COR-L47 (cell line): Measurements from ENCODE around the gene CALN1.

Experiments used
- DNase-seq: peaks from one replicate; lab custom pipeline; 2025; lab: John Stamatoyannopoulos, UW

CALN1 gene

DNA sequence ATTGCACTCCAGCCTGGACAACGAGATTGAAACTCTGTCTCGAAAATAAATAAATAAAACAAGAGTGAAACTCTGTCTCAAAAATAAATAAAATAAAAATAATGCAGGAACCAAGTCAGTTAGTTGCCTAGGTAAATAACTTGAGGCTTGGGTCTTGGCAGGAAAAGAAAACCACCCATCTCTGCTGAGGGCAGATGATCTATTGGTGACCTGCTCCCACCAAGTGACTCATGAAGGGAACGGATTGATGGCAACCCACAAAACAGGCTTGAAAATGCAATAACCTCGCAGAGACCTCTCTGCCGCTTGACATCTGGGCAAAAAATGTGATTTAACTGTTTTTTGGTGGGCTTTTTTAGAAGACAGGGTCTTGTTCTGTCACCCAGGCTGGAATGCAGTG lies 86.6 kb downstream of the CALN1 start:
- no peak for DNase-seq

DNA sequence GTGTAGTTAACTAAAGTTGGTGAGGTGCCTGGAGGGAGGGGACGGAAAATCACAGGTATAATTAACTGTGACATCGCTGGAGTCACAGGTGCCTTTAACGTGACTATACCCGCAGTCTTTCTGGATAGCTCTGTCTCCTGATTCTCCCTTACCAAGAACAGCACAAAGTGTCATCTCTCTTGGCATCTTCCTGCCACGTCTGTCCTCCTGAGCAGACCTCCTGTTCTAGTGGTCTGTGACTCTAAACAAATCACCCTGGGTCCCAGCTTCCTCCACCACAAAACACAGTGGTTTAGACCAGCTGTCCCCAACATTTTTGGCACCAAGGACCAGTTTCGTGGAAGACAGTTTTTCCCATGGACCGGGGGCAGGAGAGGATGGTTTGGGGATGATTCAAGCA lies 90.5 kb downstream of the CALN1 start:
- no peak for DNase-seq

DNA sequence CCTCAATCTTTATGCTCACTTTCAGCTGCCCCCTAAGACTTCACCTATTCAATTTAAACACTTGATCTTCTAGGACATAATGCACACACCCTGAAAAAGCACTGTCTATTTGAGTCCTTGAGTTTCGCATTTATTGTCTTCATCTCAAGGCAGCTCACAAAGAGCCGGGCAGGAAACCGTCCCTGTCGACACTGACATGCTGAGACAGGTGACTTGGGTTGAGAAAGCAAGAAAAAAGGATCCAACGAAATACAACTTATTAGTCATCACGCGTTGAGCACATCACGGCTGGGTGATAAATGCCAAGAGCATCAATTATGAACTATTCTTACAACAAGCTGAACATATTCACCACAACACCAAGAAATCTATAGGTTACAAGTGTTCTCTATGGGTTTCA lies 91.1 kb downstream of the CALN1 start:
- no peak for DNase-seq

DNA sequence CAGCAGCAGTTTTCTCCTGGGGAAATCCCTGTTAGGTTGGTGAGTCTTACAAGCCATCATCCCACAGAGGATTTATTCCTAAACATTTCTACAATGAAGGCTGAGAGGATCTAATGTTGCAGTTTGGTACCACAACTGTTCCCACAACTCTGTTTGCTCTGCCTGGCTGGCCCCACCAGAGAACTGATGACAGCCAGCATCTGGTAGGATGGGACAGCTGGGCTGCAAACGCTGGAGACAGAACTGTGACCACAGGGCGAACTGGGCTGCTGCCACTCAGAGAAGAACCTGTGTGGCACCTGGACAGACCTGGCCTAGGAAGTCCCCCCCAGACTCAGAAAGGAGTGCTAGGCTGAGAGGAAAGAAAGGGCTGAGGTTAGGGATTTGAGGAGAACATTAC lies 94.8 kb downstream of the CALN1 start:
- no peak for DNase-seq

DNA sequence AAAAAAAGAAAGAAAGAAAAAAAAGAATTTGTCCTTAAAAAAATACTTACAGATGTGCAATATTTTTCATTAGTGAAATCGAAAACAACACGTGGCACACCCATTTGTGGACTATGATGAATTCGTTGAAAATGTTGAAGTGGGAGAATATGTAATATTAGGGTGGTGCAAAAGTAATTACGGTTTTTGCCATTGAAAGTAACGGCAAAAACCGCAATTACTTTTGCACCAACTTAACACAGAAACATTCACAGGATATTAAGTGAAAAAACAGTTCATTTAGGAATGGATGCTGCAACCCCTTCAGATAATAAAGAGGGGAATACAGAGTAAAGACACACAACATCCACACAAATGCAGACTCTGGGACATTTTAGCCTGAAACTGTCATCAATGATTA lies 96.0 kb downstream of the CALN1 start:
- no peak for DNase-seq

DNA sequence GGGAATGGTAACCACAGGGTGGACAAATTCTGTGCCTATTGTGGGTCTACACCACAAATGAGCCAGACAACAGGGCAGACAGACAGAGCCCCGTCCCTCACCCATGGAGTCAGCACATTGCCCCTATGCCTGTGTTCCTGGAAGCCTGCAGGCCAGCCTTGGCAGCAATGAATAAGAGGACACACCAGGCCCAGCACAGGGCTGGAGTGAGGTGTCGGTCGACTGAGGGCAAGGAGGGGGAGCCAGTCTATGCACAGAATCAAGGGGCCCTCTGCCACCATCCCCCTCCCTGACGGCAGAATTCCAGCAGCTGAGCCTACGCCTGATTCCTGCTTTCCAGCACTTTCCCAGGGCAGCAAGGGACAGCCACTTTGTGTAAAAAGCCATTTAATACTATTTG lies 98.2 kb downstream of the CALN1 start:
- no peak for DNase-seq

DNA sequence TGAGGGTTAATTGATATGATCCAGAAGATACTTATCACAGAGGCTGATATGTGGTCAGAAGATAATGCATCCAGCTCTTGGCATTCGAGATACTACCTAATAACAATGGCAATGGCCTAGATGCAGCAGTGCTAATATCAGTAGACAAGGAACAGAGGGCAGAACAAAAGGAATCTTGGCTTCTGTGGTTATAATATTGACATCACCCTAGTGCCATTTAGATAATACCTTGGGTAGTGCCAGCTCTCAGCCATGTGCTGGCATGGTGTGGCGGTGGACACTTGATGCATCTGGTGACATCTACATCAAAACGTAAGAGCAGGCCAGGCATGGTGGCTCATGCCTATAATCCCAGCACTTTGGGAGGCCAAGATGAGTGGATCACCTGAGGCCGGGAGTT lies 101.8 kb downstream of the CALN1 start:
- DNase-seq, result no peak

DNA sequence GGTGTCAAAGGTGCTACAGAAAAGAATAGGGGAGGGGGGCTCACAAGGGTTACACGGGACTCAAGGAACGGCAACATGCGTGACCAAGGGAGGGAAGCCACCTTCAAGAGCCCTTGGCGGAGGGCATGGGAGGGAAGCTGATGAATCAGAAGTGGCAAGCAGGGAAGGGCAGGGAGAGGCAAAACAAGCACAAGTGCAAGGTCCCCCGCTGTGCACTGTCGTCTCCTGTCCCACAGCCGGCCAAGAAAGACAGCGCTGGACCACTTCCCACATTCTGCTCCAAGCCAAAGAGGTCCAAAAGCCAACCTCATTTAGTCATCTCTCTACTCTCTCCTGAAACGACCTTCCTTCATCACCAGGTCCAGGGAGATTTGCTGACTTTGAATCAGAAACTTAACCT lies 102.7 kb downstream of the CALN1 start:
- no peak for DNase-seq

DNA sequence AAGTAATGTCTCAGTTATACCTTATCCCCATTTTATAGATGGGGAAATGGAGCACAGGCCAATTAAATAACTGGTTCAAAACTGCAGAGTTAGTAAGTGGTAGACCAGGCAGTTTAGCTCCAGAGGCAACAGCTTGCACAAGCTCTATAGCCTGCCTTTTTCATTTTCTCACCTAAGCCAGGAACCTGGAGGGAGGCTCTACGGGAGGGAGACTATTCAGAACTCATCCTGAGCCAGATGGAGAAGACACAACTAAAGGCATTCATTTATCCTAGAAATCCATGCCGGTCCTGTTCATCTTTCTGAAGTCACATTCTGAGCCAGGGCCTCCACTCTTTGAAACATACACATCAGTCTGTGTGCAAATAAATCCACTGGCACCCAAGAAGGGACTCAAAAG lies 103.2 kb downstream of the CALN1 start:
- no peak for DNase-seq

DNA sequence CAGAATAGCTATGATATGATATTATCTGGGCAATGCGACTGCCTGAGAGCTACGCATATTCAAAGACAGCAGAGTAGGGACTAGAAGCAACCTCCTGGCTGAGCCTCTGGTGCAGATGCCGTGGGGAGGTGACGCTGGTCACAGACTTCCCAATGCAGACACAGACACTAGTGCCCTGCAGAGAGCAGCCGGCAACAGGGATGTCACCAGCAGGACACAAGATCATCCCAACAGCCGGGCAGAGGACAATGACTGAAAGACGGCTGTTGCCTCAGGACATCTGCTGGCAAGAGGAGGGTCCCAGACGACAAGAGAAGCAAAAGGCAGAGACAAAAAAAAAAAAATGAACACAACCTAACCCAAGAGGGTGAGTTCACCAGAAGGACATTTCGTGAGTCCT lies 104.6 kb downstream of the CALN1 start:
- DNase-seq, result no peak

DNA sequence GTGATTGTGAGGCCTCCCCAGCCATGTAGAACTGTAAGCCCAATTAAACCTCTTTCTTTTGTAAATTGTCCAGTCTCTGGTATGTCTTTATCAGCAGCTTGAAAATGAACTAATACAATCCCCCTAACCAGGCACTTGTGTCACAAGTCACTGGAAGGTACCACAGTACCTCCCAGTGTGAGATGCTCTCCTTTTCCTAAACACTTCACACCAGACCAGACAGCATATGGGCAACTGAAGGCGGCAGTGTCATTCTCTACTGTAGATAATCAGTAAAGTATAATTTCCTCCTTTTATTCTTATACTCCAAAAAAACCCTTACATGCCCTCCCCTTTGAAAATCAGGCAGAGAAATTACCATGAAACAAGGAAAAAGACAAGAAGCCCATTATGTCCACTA lies 113.2 kb downstream of the CALN1 start:
- DNase-seq, result no peak

DNA sequence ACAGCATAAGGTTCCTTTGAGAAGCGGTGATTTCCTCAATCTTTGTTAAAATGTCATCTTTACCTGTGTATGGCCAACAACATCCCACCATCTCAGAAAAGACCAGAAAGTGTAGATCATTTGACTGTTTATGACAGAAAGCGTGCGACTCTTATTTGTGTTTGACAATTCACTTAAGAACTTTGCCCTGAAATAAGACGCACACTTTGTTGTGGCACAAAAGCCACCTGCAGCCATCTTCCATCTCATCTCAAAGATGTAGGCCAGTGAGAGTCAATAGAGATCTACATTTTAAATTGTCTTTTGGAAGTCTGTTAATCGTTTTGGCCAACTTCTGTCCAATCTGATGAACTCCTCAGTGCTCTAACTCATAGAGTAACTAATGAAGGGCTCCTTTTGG lies 114.0 kb downstream of the CALN1 start:
- DNase-seq, result no peak

DNA sequence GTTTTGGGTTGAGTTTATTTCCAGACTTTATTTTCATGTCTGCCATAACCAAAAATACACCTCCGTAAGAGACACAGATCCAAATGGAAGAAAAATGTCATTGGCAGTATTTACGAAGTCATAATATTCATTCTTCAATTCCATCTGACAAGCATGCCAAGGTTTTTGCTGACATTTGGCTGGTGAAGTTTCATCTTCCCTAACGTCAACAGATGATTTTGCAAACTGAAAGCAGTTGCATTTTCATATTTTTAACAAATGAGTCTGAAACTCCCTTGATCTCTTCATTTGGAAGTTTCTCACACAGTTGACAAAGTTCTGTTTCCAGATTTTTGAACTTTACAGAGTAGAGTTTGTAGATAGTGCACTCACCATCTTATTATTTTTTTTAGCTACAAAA lies 114.5 kb downstream of the CALN1 start:
- DNase-seq, result no peak

DNA sequence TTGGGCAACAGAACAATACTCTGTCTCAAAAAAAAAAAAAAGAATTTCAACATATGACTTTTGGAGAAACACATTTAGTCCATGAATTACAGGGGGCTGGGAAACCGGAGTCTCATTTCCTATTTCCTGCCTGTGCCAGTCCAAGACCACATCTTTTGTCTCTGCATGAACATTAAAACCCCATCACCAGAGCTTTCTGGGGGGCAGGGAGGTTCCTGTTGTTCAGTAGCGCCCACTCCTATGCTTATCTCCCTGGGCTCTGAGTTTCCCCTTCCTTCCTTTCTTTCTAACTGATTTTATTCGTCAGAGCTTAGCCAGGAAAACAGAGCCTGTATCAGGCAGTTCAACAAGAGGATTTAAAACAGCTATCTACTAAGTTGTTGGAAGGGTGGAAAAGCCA lies 119.3 kb downstream of the CALN1 start:
- DNase-seq, result no peak

DNA sequence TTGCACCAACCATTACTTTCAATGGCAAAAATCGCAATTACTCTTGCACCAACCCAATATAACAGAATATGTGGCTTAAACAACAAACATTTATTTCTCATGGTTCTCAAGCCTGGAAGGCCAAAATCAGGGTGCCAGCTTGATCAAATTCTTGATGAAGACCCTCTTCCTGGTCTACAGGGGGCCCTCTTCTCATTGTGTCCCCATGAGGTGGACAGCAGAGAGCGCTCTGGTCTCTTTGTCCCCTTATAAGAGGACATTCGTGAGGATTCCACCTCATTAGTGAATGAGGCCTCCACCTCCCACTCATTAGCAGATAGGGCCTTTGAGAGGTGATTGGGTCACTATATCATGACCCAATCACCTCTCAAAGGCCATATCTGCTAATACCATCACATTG lies 120.0 kb downstream of the CALN1 start:
- no peak for DNase-seq

DNA sequence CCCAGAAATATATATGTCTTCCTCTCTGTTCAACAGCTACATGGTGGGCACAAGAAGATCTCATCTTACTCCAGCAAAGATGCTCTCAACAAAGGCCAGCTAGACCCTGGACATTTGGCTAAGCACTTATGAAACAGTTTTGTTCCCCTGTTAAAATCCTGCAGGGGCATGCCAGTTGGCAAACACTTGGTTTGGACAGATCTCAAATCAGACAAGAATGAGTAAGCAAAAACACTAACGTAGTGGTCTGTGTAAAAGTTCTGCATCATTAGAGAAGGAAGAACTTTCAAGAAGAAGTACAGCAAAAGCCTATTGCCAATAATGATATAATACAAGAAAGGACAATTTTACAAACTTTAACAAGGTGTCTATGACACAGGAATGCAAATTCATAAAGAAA lies 125.6 kb downstream of the CALN1 start:
- no peak for DNase-seq

DNA sequence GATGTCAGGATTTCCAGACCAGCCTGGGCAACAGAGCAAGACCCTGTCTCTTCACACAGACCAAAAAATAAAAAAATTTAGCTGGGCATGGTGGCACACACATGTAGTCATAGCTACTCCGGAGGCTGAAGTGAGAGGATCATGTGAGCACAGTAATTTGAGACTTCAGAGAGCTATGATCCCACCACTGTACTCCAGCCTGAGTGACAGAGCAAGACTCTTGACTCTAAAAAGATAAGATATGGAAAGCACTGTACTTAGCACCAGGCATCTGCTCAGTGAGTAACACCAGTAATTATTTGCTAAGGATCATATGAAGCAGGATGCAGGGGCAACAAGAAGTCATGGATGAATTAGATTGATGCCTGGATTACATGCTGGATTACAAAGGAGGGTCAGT lies 128.8 kb downstream of the CALN1 start:
- no peak for DNase-seq

DNA sequence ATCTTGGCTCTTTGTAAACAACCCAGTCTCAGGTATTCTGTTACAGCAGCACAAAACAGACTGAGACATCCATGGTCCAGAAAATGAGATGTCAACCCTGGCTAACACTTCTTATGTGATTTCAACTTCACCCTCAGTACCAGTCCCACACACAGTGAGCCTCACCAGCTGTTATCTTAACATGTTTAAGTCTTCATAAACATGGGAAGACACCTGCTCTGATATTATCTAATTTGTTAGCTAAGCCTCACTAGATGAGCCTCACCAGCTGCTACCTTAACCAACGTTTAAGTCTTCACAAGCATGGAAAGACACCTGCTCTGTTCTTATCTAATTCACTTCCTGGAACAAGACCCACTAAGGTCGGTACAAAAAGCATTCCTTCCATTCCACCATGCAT lies 130.8 kb downstream of the CALN1 start:
- DNase-seq, result no peak

DNA sequence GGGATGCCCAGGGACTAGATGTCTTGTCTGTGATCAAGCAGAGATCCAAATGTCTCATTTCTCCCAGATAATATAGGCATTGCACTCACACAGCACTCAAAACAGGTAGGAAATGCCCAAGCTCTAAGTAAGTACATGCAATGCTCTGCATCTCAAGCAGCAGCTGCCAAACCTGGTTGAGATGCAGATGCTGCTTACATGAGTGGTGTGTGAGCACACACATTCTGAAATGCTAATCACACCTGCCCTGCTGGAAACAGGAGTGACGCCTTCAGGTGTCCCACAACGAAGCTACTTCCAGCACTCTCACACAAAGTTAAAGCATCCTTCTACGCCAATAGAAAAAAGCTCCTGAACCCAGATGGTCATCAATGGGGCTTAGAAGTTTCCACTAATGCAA lies 132.9 kb downstream of the CALN1 start:
- DNase-seq, result no peak

DNA sequence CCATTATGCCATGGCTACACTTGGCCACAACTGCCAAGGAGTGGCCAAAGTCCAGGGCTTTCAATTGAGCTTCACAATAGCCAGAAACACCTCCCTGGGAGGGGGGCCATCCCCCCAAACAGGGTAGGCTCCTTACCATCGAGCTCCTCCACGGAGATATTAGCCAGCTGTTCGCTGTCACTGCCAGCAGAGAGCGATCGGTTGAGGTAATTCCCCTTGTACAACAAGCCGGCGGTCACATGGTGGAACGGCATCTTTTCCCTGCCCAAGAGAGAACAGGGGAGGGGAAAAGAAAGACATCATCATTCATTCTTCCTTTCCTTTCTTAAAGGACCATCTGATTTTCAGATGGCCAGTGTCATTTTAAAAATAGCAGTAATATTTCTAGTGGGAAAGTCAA lies 133.6 kb downstream of the CALN1 start:
- no peak for DNase-seq

DNA sequence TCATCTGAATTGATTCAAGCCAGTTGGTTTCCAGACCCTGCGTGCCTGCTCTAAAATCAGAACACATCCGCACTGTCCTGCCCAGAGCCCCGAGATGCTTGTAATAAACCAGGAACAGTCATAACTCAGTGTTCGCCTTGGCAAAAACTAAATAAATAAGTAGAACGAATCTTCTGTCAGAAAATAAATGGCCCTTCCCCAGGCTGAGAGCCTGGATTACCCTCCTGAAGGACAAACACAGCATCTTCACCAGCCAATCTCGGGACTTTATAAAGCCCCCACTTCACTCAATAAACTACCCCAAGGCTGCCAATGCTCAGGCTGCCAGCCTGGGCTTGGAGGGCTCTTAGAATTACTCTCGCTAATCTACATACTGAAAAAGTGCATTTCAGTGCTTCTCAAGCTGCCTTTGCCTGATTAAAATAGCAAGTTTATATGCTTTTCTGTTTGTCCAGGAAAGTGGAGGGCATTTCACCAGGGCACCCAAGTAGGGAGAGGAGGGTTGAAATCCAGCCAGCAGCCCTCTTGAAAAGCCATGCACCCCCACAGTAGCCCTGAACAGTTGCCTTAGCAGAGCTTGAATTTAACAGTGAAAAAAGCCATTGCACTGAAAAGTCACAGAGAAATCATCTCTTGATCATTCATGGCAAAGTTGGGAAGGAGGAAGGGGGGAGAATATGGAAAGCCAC lies 136.6 kb downstream of the CALN1 start:
- no peak for DNase-seq

DNA sequence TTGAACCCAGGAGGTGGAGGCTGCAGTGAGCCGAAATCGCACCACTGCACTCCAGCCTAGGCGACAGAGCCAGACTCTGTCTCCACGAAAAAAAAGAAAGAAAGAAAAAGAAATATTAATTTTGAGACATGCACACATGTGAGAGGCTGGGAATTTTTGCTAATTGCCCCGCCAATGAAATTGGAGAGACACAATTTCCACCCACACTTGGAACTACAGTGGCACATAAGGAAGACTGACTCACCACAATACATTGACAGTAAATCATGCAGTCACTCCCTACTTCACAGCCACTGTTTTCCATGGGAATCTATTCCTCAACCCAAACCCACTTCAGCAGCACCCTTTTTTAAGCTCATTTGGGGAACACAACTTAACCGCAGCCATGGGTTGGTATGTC lies 139.7 kb downstream of the CALN1 start:
- no peak for DNase-seq

DNA sequence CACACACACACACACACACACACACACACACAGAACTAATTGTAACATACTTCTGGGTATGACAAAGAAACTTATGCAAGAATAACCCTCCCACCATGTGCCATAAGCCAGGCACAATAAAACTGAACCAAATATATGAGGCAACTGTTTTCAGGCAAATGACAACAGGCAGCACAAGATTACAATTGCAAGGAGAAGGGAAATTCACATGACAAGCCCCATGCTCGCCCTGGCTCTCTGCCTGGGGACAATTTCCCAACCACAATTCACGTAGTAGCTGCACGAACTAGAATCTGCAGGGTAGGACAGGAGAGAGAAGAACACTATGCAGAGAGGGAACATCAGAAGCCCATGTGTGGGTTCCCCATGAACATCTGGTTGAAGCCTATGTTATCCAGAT lies 143.3 kb downstream of the CALN1 start:
- DNase-seq, result no peak

DNA sequence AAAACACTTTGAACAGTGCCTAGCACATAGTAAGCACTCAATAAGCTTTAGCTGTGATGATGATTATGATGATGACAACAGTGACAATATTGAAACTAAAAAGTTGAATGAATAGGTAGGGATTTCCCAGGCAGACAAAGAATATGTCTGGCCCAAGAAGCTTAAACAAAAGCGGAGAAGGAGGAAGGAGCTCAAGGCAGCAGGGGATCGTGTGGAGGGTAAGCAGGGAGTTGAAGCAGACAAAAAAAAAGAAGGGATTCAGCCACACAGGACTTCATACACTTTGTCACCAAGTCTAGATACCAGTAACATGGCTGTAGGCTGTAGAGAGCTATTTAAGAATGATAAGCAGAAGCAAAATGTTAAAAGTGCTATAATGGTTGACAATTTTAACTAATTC lies 144.0 kb downstream of the CALN1 start:
- DNase-seq, result no peak

DNA sequence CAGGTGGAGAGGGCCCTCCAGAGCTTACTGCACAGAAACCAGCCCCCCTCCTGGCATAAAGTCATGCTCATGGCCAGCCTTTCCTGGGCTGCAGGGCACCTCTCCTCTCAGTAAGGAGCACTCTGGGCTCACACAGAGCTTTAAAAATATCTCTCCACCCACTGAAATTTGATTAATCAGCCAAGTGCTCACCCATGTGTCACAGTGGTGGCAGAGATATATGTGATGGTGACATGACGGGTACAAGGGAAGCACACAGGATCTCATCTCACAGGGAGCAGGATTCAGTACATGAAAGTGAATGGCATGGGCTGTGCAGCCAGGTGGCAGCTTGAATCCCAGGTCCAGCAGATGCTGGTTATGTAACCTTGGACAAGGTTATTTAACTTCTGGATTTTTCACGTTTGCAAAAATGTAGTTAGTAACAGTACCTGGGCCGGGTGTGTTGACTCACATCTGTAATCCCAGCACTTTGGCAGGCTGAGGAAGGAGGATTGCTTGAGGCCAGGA lies 144.8 kb downstream of the CALN1 start:
- no peak for DNase-seq
